GM18505 (cell line): ENCODE measurements around the gene THBS2.

Source experiments
- ATAC-seq: cut with Tn5 transposase; IDR thresholded peaks from one replicate; pipeline ENCODE4 v1.9.1; 2021; ENCODE audit not compliant: unreplicated experiment
- POLR2A ChIP-seq: IDR thresholded peaks from 4 replicates; pipeline ENCODE4 v1.6.1; 2011; ENCODE audit warnings: borderline replicate concordance; ENCODE audit not compliant: insufficient read depth, insufficient read length; ENCODE audit errors: extremely low read depth

THBS2 gene

DNA sequence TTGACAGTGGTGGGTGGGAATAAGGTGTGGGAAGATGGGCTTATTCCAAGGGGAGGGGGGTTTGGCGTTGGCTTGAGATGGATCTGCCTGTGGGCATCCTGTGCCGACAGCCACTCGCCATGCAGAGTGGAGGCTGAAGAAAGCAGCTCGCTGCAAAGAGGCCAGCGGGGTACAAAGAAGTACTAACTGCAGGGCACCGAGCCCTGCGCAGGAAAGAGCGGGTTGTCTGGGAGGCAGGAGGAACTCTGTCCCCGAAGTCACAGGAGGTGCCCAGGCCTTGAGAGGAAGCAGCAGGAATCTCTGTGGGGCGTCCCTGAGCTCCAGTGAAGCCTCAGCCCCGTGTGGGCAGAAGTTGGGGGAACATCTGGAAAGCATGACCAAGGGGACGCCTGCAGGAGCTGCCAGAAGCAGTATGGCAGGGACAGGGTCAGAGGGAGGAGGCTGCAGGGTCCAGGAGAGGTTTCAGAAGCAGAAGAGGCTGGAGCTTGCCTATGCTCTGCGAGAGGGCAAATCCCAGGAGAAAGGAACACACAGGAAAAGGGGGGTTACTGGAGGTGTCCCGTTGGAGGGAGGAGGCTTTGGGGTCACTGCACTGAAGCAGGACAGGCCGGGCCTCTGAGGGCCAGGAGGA lies 77.2 kb downstream of the THBS2 start:
- no peak for ATAC-seq
- TF ChIP-seq POLR2A, result no peak

DNA sequence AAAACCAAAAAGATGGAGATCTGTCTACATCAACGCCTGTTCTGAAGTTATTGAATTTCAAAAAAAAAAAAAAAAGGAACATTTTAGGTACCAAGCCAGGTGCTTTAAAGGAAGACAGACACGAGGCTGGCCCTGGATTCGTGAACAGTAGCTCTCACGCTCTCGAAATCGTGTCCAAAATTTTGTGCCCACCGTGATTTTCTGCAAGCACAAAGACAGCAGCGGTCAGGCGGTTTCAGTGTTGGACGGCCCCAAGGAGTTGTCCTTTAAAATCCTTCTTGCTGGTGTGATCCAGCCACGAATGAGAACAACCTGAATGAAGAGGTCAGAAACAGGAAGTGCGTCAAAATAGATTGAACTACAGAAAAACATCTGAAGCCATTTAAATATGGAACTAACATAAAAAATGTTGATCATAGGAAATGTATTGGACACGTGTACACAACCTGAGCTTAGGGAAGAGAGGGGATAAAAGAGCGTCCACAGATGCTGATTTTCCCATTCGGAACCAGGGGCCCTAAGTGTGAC lies 78.2 kb downstream of the THBS2 start:
- ATAC-seq, result no peak
- no peak for TF ChIP-seq POLR2A

DNA sequence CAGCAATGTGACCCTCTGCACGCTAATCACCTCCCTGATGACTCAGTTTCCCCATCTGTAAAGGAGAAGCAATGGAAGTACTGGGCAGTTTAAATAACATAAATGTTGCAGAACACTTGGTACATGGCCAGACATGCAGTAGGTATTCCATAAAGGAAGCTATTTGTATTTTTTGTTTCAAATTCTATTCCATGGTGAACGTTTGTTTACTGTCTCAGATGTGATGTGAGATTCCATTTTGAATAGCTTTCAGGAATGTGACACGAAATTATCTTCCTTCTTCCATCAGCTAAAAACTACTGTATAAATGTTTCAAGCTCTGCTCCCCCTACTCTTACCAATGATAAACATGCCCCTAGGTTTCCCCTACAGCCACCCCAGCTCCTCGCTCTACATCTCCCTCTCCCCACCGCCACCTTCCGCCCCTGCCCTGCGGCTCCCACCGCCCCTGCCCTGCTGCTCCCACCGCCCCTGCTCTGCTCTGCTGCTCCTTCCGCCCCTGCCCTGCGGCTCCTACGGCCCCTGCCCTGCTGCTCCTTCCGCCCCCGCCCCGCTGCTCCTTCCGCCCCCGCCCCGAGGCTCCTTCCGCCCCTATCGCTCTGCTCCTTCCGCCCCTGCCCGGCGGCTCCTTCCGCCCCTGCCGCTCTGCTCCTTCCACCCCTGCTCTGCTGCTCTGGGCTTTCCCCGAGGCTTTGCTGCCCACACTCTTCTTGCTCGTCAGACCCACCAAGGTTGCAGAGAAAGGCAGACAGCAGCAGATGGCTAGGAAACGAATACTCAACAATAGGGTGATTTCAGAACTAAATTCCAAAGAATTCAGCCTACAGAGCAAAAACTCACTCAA lies 78.9 kb downstream of the THBS2 start:
- ATAC-seq, result no peak
- TF ChIP-seq POLR2A, result no peak

DNA sequence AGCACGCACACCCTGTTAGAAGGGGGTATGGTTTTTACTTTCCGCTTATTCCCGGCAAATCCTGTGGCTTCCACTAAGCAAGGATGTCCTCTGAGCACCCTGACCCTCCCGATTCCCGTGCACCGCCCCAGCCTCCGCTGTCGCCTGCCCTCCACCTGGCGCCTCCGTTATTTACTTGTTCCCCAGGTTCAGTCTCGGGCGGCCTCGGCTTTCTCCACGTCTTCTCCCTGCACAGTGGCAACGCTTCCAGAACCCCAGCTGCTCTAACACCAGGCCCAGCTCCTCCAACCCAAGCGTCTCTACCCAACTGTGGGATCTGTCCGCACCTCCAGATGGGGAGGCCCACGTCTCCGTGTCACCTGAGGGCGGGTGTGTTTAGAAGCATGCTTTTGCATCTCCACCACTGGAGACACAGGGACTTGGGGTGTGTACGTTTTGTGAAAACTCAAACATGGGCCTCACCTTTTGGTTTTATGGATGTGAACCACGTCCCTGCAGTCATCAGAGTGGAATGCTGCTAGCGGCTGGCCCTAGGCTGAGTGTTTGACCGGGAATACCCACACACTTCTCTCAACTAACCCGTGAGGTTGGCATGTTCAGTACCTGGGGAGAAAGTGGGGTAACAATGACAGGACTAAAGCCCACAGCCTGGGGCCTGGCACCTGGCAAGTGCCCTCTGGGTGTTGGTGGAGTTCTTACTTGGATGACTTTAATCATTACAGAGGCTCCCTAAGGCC lies 79.9 kb downstream of the THBS2 start:
- no peak for ATAC-seq

DNA sequence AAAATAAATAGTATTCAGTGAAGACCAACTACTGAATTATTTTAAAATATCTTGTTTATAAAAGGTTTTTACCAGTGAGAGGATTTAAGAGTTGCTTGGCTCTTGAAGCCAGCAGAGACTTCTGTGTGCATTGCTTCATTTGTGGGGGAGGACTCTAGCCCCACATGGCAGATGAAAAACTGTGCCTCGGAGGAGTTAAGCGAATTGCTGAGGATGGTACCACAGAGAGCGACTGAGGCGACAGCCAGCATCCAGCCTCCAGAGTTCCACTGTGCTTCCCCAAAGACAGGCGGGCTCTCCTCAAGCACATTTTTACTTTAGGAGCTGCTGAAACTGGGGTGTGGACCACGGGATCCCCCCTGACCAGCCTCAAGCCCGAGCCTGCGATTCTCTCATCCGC lies 80.7 kb downstream of the THBS2 start:
- no peak for TF ChIP-seq POLR2A
- ATAC-seq, result no peak

More for the DNA sequence above, 79.9 kb downstream of the THBS2 start:
- TF ChIP-seq POLR2A, result no peak

DNA sequence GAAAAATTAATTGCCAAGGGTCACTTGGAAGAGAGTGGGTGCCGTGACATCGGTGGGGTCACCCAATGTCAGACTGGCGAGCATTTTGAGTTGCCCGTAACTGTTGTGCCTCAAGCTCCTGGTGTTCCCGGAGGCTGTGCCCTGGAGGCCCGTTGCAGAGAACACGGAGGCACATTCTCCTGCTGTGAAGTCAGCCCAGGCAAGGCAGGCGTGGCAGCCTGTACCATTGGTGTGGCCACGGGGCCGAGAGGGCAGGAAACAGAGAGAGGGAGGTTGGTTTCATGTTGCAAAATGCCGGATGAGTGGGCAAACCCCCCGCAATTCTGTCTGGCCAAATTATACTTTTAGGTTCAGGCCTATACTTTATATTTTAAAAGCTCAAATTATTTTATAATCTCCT lies 81.2 kb downstream of the THBS2 start:
- no peak for ATAC-seq
- TF ChIP-seq POLR2A, result no peak

DNA sequence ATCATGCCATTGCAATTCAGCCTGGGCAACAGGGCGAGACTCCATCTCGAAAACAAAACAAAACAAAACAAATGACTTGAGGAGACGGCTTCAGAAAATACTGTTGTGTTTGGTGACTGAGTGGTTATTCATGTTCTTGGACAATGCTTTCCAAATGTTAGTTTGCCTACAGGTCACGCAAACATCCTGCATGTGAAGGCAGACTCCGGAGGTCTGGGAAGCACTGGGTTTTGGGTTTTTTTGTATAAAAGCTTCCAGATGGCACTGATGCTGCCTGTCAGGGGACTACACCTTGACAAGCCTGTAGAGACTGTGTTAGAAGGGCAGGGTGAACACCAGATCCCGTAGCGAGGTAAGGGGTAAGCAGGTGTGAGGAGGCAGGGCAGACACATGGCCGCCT lies 81.7 kb downstream of the THBS2 start:
- no peak for ATAC-seq
- TF ChIP-seq POLR2A, result no peak

DNA sequence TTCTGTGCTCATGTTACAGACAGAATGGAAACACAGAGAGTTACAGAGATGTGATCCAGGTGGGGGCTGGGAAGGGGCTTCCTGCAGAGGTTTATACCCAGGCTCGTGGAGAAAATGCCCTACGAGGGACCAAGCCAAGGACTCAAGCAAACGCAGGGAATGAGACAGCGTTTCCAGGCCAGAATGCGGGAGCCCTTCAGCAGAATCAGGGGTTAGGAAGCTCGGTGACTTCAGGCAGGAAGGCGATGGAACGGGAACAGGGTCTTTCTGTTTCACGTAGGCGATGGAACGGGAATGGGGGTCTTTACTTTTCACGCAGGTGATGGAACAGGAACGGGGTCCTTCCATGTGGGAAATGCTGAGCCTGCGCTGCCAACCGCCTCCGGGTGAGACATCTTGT lies 82.6 kb downstream of the THBS2 start:
- no peak for TF ChIP-seq POLR2A
- no peak for ATAC-seq

DNA sequence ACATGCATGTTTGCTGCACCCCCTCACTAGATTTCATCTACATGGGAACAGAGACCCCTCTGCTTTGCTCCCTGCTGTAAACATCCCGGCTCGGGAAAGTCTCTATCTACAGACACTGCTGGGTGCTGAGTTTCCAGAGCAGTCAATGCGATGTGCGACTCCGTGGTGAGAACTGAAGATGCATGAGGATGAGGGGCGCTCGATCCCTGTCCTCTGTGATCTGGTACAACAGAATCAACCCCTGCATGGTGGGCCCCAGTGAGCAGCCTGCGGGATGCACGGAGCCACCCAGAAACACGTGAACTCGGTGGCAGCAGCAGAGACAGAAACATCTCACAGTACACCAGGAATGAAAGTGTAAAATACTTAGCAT lies 83.1 kb downstream of the THBS2 start:
- no peak for ATAC-seq
- no peak for TF ChIP-seq POLR2A

DNA sequence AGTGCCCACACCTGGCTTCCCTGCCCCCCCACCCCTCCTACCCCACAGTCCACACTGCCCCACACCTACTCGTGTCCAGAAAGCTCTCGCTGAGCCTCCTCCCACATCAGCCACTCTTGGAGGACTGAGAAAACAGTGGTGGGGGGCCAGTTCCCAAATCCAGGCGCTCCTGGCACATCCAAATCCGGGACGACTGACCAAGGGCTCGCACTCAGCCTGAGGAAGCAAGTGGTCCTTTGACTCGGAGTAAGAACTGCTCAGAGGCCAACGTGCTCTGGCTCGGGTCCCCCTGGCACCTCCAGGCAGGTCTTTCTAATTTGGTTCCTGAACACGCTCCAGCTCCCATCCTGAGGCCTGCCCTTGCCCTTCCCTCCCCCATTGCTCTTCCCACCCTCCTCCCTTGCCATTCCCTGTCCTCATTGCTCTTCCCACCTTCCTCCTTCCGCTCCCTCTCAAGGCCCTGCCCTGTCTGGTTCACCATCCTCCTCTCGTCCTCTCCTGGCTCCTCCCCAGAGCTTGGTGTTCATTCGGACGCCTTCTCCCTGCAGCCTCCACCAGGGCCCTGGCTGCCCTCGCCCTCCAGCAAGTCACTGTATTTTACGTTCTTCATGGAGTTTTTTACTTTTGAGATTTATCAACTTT lies 83.6 kb downstream of the THBS2 start:
- no peak for ATAC-seq
- no peak for TF ChIP-seq POLR2A

DNA sequence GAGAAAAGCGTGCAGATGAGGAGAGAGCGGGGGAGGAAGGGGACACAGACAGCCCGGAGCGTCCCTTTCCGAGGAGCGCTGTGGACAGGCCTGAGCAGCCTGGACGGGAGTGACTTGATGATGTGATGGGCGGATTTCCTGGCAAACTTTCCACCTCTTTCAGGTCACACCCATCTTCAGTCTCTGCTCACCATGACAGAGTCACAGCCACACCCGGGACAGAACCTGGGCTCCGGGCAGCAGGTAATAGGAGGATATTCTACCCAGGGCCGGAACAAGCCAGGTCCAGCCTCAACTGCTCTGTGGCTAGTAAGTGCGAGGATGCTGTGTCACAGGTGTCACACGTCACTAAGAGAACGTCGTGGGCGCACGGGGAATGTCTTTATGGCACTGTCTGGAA lies 84.3 kb downstream of the THBS2 start:
- no peak for TF ChIP-seq POLR2A
- ATAC-seq, result no peak

DNA sequence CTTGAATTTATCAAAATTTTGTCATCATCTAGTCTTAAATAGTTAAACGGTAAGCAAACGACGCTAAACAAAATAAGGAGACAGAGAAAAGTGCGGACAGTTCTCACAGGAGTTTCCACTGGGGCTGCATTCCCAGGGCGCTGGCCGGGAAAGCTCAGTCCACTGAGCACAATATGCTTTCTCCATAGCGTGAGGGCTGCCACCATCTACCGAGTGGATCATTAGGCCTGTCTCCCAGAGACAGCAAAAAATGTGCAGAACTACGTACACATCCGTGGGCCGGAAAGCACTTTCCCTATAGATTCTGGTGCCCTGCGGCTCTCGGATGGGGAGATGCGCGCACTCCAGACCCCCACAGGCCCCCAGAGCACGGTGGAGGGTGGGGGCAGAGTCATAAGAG lies 84.9 kb downstream of the THBS2 start:
- TF ChIP-seq POLR2A, result no peak
- ATAC-seq, result no peak

DNA sequence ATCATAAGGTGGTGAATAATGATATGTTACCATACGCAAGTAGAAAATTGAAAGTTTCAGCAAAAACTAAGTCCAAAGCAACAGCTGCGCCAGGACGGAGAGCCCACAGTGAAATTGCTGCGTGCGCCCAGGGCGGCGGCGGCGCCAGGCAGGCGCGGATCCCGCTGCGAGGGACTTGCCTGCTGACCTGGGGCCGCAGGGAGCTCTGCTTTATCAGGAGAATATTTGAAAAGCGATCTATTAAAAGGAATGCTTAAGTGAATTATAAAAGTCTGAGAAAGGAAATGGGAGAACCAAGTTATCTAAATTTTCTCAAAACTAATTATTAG lies 85.4 kb downstream of the THBS2 start:
- no peak for ATAC-seq
- TF ChIP-seq POLR2A, result no peak
